Activated B cell treated with CpG ODN at 0.5 μM for 24 hours (primary cell): Measurements from ENCODE around the gene PPP2R2B. TPM values are rescaled to one million over a fixed set of nuclear protein-coding genes. Genes with fewer than 3 reads are reported as not detected.

Experiments used
- ATAC-seq: fragments of 200-7000 bp; cut with Tn5 transposase; one replicate; pipeline ENCODE4 v1.10.0; 2021; ENCODE audit warnings: low read depth, mild to moderate bottlenecking, moderate library complexity
- CTCF ChIA-PET: fragments of 350-600 bp; sonication (Branson Sonifier 250); formaldehyde crosslinking; loops from one replicate; lab custom pipeline; 2021; ENCODE audit warnings: antibody characterized with exemption; lab: Charles Lee
- POLR2A ChIA-PET: fragments of 350-600 bp; sonication (Branson Sonifier 250); formaldehyde crosslinking; loops from one replicate; lab custom pipeline; 2021; ENCODE audit warnings: antibody characterized with exemption; lab: Charles Lee
- DNase-seq: peaks from one replicate; pipeline ENCODE4 v3.0.0; 2022
- H3K27ac Mint-ChIP-seq: one replicate; pipeline ENCODE4 v1.8.0; 2020; ENCODE audit warnings: mixed read lengths
- H3K27me3 Mint-ChIP-seq: one replicate; pipeline ENCODE4 v1.8.0; 2021; ENCODE audit warnings: mixed read lengths
- H3K36me3 Mint-ChIP-seq: one replicate; pipeline ENCODE4 v1.8.0; 2021; ENCODE audit warnings: low read depth, mixed read lengths
- H3K4me1 Mint-ChIP-seq: one replicate; pipeline ENCODE4 v1.8.0; 2021; ENCODE audit warnings: mixed read lengths
- H3K4me3 Mint-ChIP-seq: one replicate; pipeline ENCODE4 v1.8.0; 2020; ENCODE audit warnings: mild to moderate bottlenecking, mixed read lengths
- H3K9me3 Mint-ChIP-seq: one replicate; pipeline ENCODE4 v1.8.0; 2020; ENCODE audit warnings: mixed read lengths
- intact Hi-C: fragments of 100-400 bp; cut with micrococcal nuclease; formaldehyde crosslinking; loops from one replicate; pipeline ENCODE4 v1.15.1; 2024
- total RNA-seq: library from RNA; stranded (reverse); gene quantifications from 2 replicates; pipeline ENCODE4 v1.2.3, GENCODE V29; 2022
- TF ChIP-seq, protein P1 (sequence below): fragments of 200-600 bp; IDR thresholded peaks from one replicate; pipeline ENCODE4 v1.8.0; 2022; ENCODE audit warnings: antibody characterized with exemption, mild to moderate bottlenecking

Gene PPP2R2B
- total RNA-seq, 1 donor from 2014 or later, result not detected

DNA sequence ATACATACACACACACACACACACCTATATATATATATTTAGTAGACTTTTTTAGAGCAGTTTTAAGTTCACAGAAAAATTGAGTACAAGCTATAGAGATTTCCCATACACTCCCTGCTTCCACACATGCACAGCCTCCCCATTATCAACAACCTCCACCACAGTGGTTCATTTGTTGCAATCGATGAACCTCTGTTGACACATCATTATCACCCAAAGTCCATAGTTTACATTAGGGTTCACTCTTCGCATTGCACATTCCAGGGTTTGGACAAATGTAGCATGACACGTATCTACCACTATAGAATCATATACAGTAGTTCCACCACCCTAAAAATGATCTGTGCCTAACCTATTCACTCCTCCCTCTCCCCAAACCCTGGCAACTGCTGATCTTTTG is 111.0 kb downstream of the PPP2R2B start:
- intact Hi-C loops, result no loop called here
- POLR2A ChIA-PET, result no interaction called here
- ATAC-seq, result no peak
- CTCF ChIA-PET, result no interaction called here
- TF ChIP-seq, protein P1, sequence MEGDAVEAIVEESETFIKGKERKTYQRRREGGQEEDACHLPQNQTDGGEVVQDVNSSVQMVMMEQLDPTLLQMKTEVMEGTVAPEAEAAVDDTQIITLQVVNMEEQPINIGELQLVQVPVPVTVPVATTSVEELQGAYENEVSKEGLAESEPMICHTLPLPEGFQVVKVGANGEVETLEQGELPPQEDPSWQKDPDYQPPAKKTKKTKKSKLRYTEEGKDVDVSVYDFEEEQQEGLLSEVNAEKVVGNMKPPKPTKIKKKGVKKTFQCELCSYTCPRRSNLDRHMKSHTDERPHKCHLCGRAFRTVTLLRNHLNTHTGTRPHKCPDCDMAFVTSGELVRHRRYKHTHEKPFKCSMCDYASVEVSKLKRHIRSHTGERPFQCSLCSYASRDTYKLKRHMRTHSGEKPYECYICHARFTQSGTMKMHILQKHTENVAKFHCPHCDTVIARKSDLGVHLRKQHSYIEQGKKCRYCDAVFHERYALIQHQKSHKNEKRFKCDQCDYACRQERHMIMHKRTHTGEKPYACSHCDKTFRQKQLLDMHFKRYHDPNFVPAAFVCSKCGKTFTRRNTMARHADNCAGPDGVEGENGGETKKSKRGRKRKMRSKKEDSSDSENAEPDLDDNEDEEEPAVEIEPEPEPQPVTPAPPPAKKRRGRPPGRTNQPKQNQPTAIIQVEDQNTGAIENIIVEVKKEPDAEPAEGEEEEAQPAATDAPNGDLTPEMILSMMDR, result no peak
- H3K4me1 Mint-ChIP-seq, result no peaks in the 10 kb centered on the region
- no peaks in the 10 kb centered on the region for H3K36me3 Mint-ChIP-seq
- no peak overlapping the region for H3K27ac Mint-ChIP-seq
- H3K4me3 Mint-ChIP-seq, result no peak overlapping the region
- peaks cover 2% of the 10 kb centered on the region for H3K27me3 Mint-ChIP-seq
- no peak for DNase-seq
- H3K9me3 Mint-ChIP-seq, result no peaks in the 10 kb centered on the region

DNA sequence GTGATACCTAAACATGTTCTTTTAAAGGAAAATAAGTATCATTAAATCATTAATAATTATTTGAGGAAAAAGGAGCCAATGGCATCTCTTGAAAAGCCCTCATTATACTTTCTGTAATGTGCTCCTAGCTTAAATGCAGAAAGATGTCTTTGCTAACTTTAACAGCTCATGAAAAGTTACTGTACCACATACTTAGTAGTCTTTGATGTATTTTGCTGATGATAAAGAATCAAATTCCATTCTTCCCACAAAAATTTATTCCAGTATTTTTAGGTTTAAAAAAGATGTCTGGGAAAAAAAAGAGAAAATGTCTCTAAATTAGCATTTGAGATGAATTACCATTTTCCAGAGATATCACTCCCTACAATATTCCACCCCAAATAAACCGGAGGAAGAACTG is 112.5 kb downstream of the PPP2R2B start:
- CTCF ChIA-PET, result no interaction called here
- TF ChIP-seq, protein P1, result no peak
- H3K27me3 Mint-ChIP-seq, result peaks cover 2% of the 10 kb centered on the region

GRCh38 chr5:146765089-146765832 is 113.3 kb downstream of the PPP2R2B start:
- Mint-ChIP-seq H3K4me3 (no peak overlapping the region), H3K4me1 (no peaks in the 10 kb centered on the region), H3K36me3 (no peaks in the 10 kb centered on the region), H3K27me3 (peaks cover 2% of the 10 kb centered on the region), H3K27ac (no peak overlapping the region), H3K9me3 (no peaks in the 10 kb centered on the region)
- CTCF ChIA-PET, result no interaction called here
- POLR2A ChIA-PET, result no interaction called here
- TF ChIP-seq, protein P1, result no peak
- ATAC-seq, result no peak
- DNase-seq, result no peak
- intact Hi-C loops, result no loop called here

More for the DNA sequence above, 112.5 kb downstream of the PPP2R2B start:
- Mint-ChIP-seq H3K27ac (no peak overlapping the region), H3K4me1 (no peaks in the 10 kb centered on the region), H3K36me3 (no peaks in the 10 kb centered on the region), H3K9me3 (no peaks in the 10 kb centered on the region), H3K4me3 (no peak overlapping the region)
- intact Hi-C loops, result no loop called here
- no peak for ATAC-seq
- POLR2A ChIA-PET, result no interaction called here
- no peak for DNase-seq

- peaks cover 2% of the 10 kb centered on the region for H3K27me3 Mint-ChIP-seq
- TF ChIP-seq, protein P1, result no peak
- no peak for ATAC-seq
- intact Hi-C loops, result no loop called here
- no peak overlapping the region for H3K4me3 Mint-ChIP-seq
- H3K4me1 Mint-ChIP-seq, result no peaks in the 10 kb centered on the region
- no peaks in the 10 kb centered on the region for H3K9me3 Mint-ChIP-seq
- no peaks in the 10 kb centered on the region for H3K36me3 Mint-ChIP-seq
- H3K27ac Mint-ChIP-seq, result no peak overlapping the region
- CTCF ChIA-PET, result no interaction called here
- POLR2A ChIA-PET, result no interaction called here
- DNase-seq, result no peak
These were observed 115.7 kb downstream of the PPP2R2B start for GRCh38 chr5:146762830-146763229.

DNA sequence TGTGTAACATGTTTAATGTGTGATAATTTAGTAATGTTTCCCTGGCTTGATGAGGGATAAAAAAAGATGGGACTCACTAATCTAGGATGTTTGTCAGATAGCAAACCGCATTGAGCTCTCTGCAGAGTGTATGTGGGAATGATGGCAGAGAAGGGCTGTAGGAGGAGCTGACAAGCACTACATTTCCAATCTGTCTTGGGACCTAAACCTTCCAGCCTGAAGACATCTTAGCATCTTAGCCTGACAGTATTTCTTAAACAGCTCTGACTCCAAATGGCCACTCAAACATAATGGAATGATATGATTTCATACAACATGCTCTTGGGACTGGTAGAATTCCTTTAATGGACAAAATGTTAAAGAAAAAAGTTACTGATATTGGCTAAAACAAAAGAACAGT is 116.7 kb downstream of the PPP2R2B start:
- ATAC-seq (no peak), DNase-seq (no peak)
- Mint-ChIP-seq H3K27ac (no peak overlapping the region), H3K9me3 (no peaks in the 10 kb centered on the region), H3K36me3 (no peaks in the 10 kb centered on the region), H3K4me3 (no peak overlapping the region), H3K27me3 (no peaks in the 10 kb centered on the region), H3K4me1 (no peaks in the 10 kb centered on the region)
- POLR2A ChIA-PET, result no interaction called here
- TF ChIP-seq, protein P1, result no peak
- CTCF ChIA-PET, result no interaction called here
- intact Hi-C loops, result no loop called here
